Testis (tissue), 3 donors: ENCODE data around the gene PGM1. TPM values are rescaled to one million over a fixed set of nuclear protein-coding genes. Genes with fewer than 3 reads are reported as not detected.
A peak's percentile ranks its signal among the peaks of the same experiment; 100 is the strongest.

Experiments used
- DNase-seq: peaks from one replicate; pipeline ENCODE4 v3.0.0-alpha.2; 2019
- H3K27ac ChIP-seq, 2 donors: fragments of 200-600 bp; sonication (generic); one replicate each; pipeline ENCODE4 v1.5.1; 2019
- H3K27me3 ChIP-seq: fragments of 200-600 bp; sonication (generic); one replicate; pipeline ENCODE4 v1.5.1; 2019
- H3K36me3 ChIP-seq: fragments of 200-600 bp; sonication (generic); one replicate; pipeline ENCODE4 v1.5.1; 2017; ENCODE audit warnings: low read depth; ENCODE audit errors: missing control alignments
- H3K4me1 ChIP-seq: fragments of 200-600 bp; sonication (generic); one replicate; pipeline ENCODE4 v1.5.1; 2019
- H3K4me3 ChIP-seq, 2 donors: fragments of 200-600 bp; sonication (generic); one replicate each; pipeline ENCODE4 v1.5.1; 2017 to 2019
- H3K9me3 ChIP-seq: fragments of 200-600 bp; sonication (generic); one replicate; pipeline ENCODE4 v1.5.1; 2017
- CTCF ChIP-seq, 3 experiments: fragments of 450-650 bp in 2 of 3; fragments of 200-600 bp in 1 of 3; sonication (generic) in 1 of 3; IDR thresholded peaks; one replicate each; pipeline ENCODE4 v1.5.1; 2016 to 2019; ENCODE audit warnings: antibody characterized with exemption in 3 of 3, mild to moderate bottlenecking in 2 of 3, moderate library complexity in 1 of 3
- POLR2A ChIP-seq: fragments of 450-650 bp; IDR thresholded peaks from one replicate; pipeline ENCODE4 v1.6.1; 2017; ENCODE audit warnings: antibody characterized with exemption, mild to moderate bottlenecking, moderate library complexity
- WGBS, 2 donors: methylation state at CpG; one replicate each; pipeline ENCODE4 v1.1.5; 2018; 5-methylcytosine and 5-hydroxymethylcytosine counted together
- intact Hi-C: fragments of 100-400 bp; cut with DNase I; formaldehyde crosslinking; loops from one replicate; pipeline ENCODE4 v1.15.1; 2023; ENCODE audit warnings: low total_unique reads
- polyA plus RNA-seq: library from polyadenylated mRNA; stranded (reverse); fragments of 350-450 nt; fragmentation: Illumina TruSeq; extraction: RNeasy Lipid Tissue Mini Kit (QIAGEN cat#74804); gene quantifications from one replicate; pipeline ENCODE4 v1.2.3, GENCODE V29; 2014; ENCODE audit warnings: low read depth, low replicate concordance; ENCODE audit not compliant: insufficient read depth
- total RNA-seq, 2 donors: library from RNA; depleted of rRNA; stranded (reverse); fragments of >200 nt; gene quantifications; one replicate each; pipeline ENCODE4 v1.2.3, GENCODE V29; 2016

The PGM1 gene
- total and polyA plus RNA-seq, 3 donors from 2014 or later = 23.2 to 27.7 (median 27.5) TPM

- Histone ChIP-seq H3K4me1 (peaks cover 7% of the 10 kb centered on the region), H3K36me3 (no peaks in the 10 kb centered on the region), H3K27ac (peak overlapping the region in 1 of 2 donors; percentile 7), H3K9me3 (no peaks in the 10 kb centered on the region), H3K4me3 (no peak overlapping the region), H3K27me3 (no peaks in the 10 kb centered on the region)
- WGBS, 2 donors = 50 to 60% methylated on average over 9 of the region's 9 CpGs
- DNase-seq = peak; percentile 88
- TF ChIP-seq CTCF (IDR thresholded peaks at IDR 0.05) (peak in 2 of 3 experiments; percentile 62 to 74), POLR2A (no peak)
- intact Hi-C loops = no loop called here
These were observed 81.1 kb downstream of the PGM1 start for GRCh38 chr1:63674238-63674864.

- Histone ChIP-seq H3K4me3 (no peak overlapping the region), H3K4me1 (peaks cover 7% of the 10 kb centered on the region), H3K27me3 (no peaks in the 10 kb centered on the region), H3K27ac (peak overlapping the region in 1 of 2 donors; percentile 7), H3K36me3 (no peaks in the 10 kb centered on the region), H3K9me3 (no peaks in the 10 kb centered on the region)
- WGBS, 2 donors = 51 to 65% methylated on average over 6 of the region's 6 CpGs
- TF ChIP-seq CTCF (IDR thresholded peaks at IDR 0.05) (no peak), POLR2A (no peak)
- DNase-seq = no peak
- intact Hi-C loops = no loop called here
These were observed 81.7 kb downstream of the PGM1 start for GRCh38 chr1:63674865-63675419.

GRCh38 chr1:63675420-63675931 is 82.3 kb downstream of the PGM1 start:
- TF ChIP-seq POLR2A = no peak
- peak overlapping the region in 1 of 2 donors; percentile 7 for H3K27ac ChIP-seq
- no peak for DNase-seq

GRCh38 chr1:63677497-63677896 is 84.3 kb downstream of the PGM1 start:
- no peak for TF ChIP-seq CTCF (IDR thresholded peaks at IDR 0.05)
- no peak for TF ChIP-seq POLR2A
- intact Hi-C loops = no loop called here
- no peaks in the 10 kb centered on the region for H3K36me3 ChIP-seq
- H3K4me1 ChIP-seq = peaks cover 7% of the 10 kb centered on the region
- no peaks in the 10 kb centered on the region for H3K9me3 ChIP-seq
- H3K27ac ChIP-seq = no peak overlapping the region
- no peak overlapping the region for H3K4me3 ChIP-seq
- 83 to 88% methylated on average over 3 of the region's 3 CpGs for WGBS, 2 donors
- no peaks in the 10 kb centered on the region for H3K27me3 ChIP-seq
- no peak for DNase-seq

More at GRCh38 chr1:63675420-63675931, 82.3 kb downstream of the PGM1 start:
- Histone ChIP-seq H3K36me3 (no peaks in the 10 kb centered on the region), H3K27me3 (no peaks in the 10 kb centered on the region), H3K9me3 (no peaks in the 10 kb centered on the region), H3K4me3 (no peak overlapping the region), H3K4me1 (peaks cover 7% of the 10 kb centered on the region)
- WGBS, 2 donors = 57 to 64% methylated on average over 7 to 9 of the region's 9 CpGs
- intact Hi-C loops = no loop called here

- no peaks in the 10 kb centered on the region for H3K36me3 ChIP-seq
- peaks cover 7% of the 10 kb centered on the region for H3K4me1 ChIP-seq
- intact Hi-C loops = no loop called here
- no peaks in the 10 kb centered on the region for H3K27me3 ChIP-seq
- no peak overlapping the region for H3K4me3 ChIP-seq
- WGBS, 2 donors = 81 to 87% methylated on average over 1 of the region's 1 CpG
- H3K9me3 ChIP-seq = no peaks in the 10 kb centered on the region
- no peak for DNase-seq
- TF ChIP-seq POLR2A (no peak), CTCF (IDR thresholded peaks at IDR 0.05) (no peak)
- no peak overlapping the region for H3K27ac ChIP-seq
These were observed 85.0 kb downstream of the PGM1 start for GRCh38 chr1:63678200-63678599.
